ENCODE data around the gene RUNX3. TPM values are rescaled to one million over a fixed set of nuclear protein-coding genes. Genes with fewer than 3 reads are reported as not detected.
A peak's percentile ranks its signal among the peaks of the same experiment; 100 is the strongest.

The RUNX3 gene
- total and polyA plus RNA-seq, 2 donors (not counting 1 experiment from before 2014, with no cell fraction given), result 86.0 to 127 TPM

- Histone ChIP-seq H3K27ac (ENCODE audit: low read length in 2 of 2) (no peak overlapping the region), H3K27me3 (replicated peaks in 1 of 4; ENCODE audit: control extremely low read depth in 1 of 4, control insufficient read depth in 3 of 4, insufficient read depth in 4 of 4, low read length in 3 of 4) (no peaks in the 10 kb centered on the region), H2AFZ (ENCODE audit: insufficient read depth, low read depth, low read length, poor library complexity, severe bottlenecking) (no peak overlapping the region), H3K9ac (ENCODE audit: low read length) (peak overlapping the region; percentile 6), H3K36me3 (replicated peaks in 1 of 2; ENCODE audit: control extremely low read depth in 1 of 2, control insufficient read depth in 1 of 2, extremely low read depth in 1 of 2, insufficient read depth in 2 of 2, low read length in 1 of 2) (no peaks in the 10 kb centered on the region), H3K4me1 (ENCODE audit: control insufficient read depth in 2 of 2, insufficient read depth in 2 of 2, low read length in 2 of 2) (peaks cover 48 to 75% of the 10 kb centered on the region in 2 donors), H3K79me2 (ENCODE audit: control insufficient read depth, insufficient read depth, low read length) (peaks cover 17% of the 10 kb centered on the region), H3K4me3 (ENCODE audit: control extremely low read depth in 1 of 5, extremely low read depth in 1 of 5, insufficient read depth in 1 of 5, low read depth in 2 of 5, low read length in 4 of 5) (no peak overlapping the region), H4K20me1 (ENCODE audit: control insufficient read depth, insufficient read depth, low read length, poor library complexity, severe bottlenecking) (no peaks in the 10 kb centered on the region), H3K9me3 (ENCODE audit: control extremely low read depth in 1 of 3, control insufficient read depth in 2 of 3, insufficient read depth in 1 of 3, low read length in 2 of 3) (no peaks in the 10 kb centered on the region), H3K4me2 (replicated peaks; ENCODE audit: low read depth, low read length, poor library complexity, severe bottlenecking) (peak overlapping the region; percentile 58)
- peak overlapping the region; percentile 71 for H3K27ac Mint-ChIP-seq
- DNase-seq, result peak; percentile 75
- 0% methylated on average over 3 of the region's 16 CpGs for WGBS (ENCODE audit: insufficient coverage)
- TF ChIP-seq EZH2 (IDR thresholded peaks at IDR 0.05; ENCODE audit: borderline replicate concordance, insufficient read depth, low read depth, low read length, poor library complexity, severe bottlenecking) (no peak), CTCF (IDR thresholded peaks at IDR 0.05) (no peak)
- H3K4me1 Mint-ChIP-seq, result peaks cover 68% of the 10 kb centered on the region
- H3K4me3 Mint-ChIP-seq, result peak overlapping the region; percentile 77
- peak; percentile 56 for ATAC-seq (ENCODE audit: low read depth)
- no peaks in the 10 kb centered on the region for H3K9me3 Mint-ChIP-seq (ENCODE audit: insufficient read depth)
- intact Hi-C loops (cut with micrococcal nuclease), result loop anchor here (2.0 to 5.0 kb wide), 3 partner anchors 22 to 110 kb away; no protein-coding TSS in a partner anchor
- H3K27me3 Mint-ChIP-seq, result no peaks in the 10 kb centered on the region
- ChIA-PET POLR2A (interaction anchor here (0.6 to 2.1 kb wide), 3 partner anchors 27 to 1338 kb away, joined by 4 to 5 read pairs (median 4); partner anchors contain the start of gene RUNX3), CTCF (interaction anchor here (2.0 to 11.0 kb wide), 2 partner anchors 24 to 78 kb away, joined by 7 to 131 read pairs; no protein-coding TSS in a partner anchor)
Observed at GRCh38 chr1:24957016-24957807, 27.1 kb upstream of the RUNX3 start.
